Measurements from ENCODE around the gene KITLG. TPM values are rescaled to one million over a fixed set of nuclear protein-coding genes. Genes with fewer than 3 reads are reported as not detected.

The KITLG gene
- total RNA-seq, 1 donor from 2014 or later, result 3.7 TPM

GRCh38 chr12:88624911-88625310, 44.6 kb upstream of the KITLG start:
- H3K4me1 Mint-ChIP-seq (ENCODE audit: low read depth), result no peaks in the 10 kb centered on the region
- DNase-seq (ENCODE audit: low spot score), result no peak

GRCh38 chr12:88623777-88624548, 43.7 kb upstream of the KITLG start:
- no peak overlapping the region for H3K27ac Mint-ChIP-seq (ENCODE audit: unreplicated experiment)
- no peak for DNase-seq (ENCODE audit: low spot score)
- H3K9me3 Mint-ChIP-seq (ENCODE audit: low read depth), result peaks cover 6% of the 10 kb centered on the region
- no peak overlapping the region for H3K4me3 Mint-ChIP-seq (ENCODE audit: unreplicated experiment)
- no peaks in the 10 kb centered on the region for H3K27me3 Mint-ChIP-seq (ENCODE audit: low read depth)
- no peak for TF ChIP-seq CTCF (IDR thresholded peaks at IDR 0.05)
- no peaks in the 10 kb centered on the region for H3K4me1 Mint-ChIP-seq (ENCODE audit: low read depth)
- peaks cover 4% of the 10 kb centered on the region for H3K36me3 Mint-ChIP-seq (ENCODE audit: low read depth)

More at GRCh38 chr12:88624911-88625310, 44.6 kb upstream of the KITLG start:
- Mint-ChIP-seq H3K27ac (ENCODE audit: unreplicated experiment) (no peak overlapping the region), H3K4me3 (ENCODE audit: unreplicated experiment) (no peak overlapping the region), H3K27me3 (ENCODE audit: low read depth) (no peaks in the 10 kb centered on the region), H3K36me3 (ENCODE audit: low read depth) (peaks cover 4% of the 10 kb centered on the region), H3K9me3 (ENCODE audit: low read depth) (peaks cover 6% of the 10 kb centered on the region)
- TF ChIP-seq CTCF (IDR thresholded peaks at IDR 0.05), result no peak

- Mint-ChIP-seq H3K36me3 (ENCODE audit: low read depth) (peaks cover 4% of the 10 kb centered on the region), H3K4me3 (ENCODE audit: unreplicated experiment) (no peak overlapping the region), H3K4me1 (ENCODE audit: low read depth) (no peaks in the 10 kb centered on the region), H3K9me3 (ENCODE audit: low read depth) (peaks cover 16% of the 10 kb centered on the region), H3K27ac (ENCODE audit: unreplicated experiment) (no peak overlapping the region), H3K27me3 (ENCODE audit: low read depth) (no peaks in the 10 kb centered on the region)
- TF ChIP-seq CTCF (IDR thresholded peaks at IDR 0.05), result no peak
- no peak for DNase-seq (ENCODE audit: low spot score)
These were observed 37.1 kb upstream of the KITLG start for GRCh38 chr12:88617352-88617751.

- H3K27me3 Mint-ChIP-seq (ENCODE audit: low read depth), result no peaks in the 10 kb centered on the region
- H3K4me1 Mint-ChIP-seq (ENCODE audit: low read depth), result no peaks in the 10 kb centered on the region
- no peak overlapping the region for H3K27ac Mint-ChIP-seq (ENCODE audit: unreplicated experiment)
- DNase-seq (ENCODE audit: low spot score), result no peak
- H3K36me3 Mint-ChIP-seq (ENCODE audit: low read depth), result peaks cover under 1% of the 10 kb centered on the region
- H3K4me3 Mint-ChIP-seq (ENCODE audit: unreplicated experiment), result no peak overlapping the region
- TF ChIP-seq CTCF (IDR thresholded peaks at IDR 0.05), result no peak
- H3K9me3 Mint-ChIP-seq (ENCODE audit: low read depth), result peaks cover 17% of the 10 kb centered on the region
These were observed 35.2 kb upstream of the KITLG start for GRCh38 chr12:88615490-88615889.

GRCh38 chr12:88604646-88605045, 24.4 kb upstream of the KITLG start:
- Mint-ChIP-seq H3K4me1 (ENCODE audit: low read depth) (no peaks in the 10 kb centered on the region), H3K4me3 (ENCODE audit: unreplicated experiment) (no peak overlapping the region), H3K9me3 (ENCODE audit: low read depth) (peaks cover 33% of the 10 kb centered on the region), H3K27ac (ENCODE audit: unreplicated experiment) (no peak overlapping the region), H3K36me3 (ENCODE audit: low read depth) (peaks cover 12% of the 10 kb centered on the region), H3K27me3 (ENCODE audit: low read depth) (no peaks in the 10 kb centered on the region)
- DNase-seq (ENCODE audit: low spot score), result no peak
- no peak for TF ChIP-seq CTCF (IDR thresholded peaks at IDR 0.05)

All from chondrocyte (in vitro differentiated cells).